ENCODE measurements around the gene LEPR. TPM values are rescaled to one million over a fixed set of nuclear protein-coding genes. Genes with fewer than 3 reads are reported as not detected.

Gene LEPR, protein sequence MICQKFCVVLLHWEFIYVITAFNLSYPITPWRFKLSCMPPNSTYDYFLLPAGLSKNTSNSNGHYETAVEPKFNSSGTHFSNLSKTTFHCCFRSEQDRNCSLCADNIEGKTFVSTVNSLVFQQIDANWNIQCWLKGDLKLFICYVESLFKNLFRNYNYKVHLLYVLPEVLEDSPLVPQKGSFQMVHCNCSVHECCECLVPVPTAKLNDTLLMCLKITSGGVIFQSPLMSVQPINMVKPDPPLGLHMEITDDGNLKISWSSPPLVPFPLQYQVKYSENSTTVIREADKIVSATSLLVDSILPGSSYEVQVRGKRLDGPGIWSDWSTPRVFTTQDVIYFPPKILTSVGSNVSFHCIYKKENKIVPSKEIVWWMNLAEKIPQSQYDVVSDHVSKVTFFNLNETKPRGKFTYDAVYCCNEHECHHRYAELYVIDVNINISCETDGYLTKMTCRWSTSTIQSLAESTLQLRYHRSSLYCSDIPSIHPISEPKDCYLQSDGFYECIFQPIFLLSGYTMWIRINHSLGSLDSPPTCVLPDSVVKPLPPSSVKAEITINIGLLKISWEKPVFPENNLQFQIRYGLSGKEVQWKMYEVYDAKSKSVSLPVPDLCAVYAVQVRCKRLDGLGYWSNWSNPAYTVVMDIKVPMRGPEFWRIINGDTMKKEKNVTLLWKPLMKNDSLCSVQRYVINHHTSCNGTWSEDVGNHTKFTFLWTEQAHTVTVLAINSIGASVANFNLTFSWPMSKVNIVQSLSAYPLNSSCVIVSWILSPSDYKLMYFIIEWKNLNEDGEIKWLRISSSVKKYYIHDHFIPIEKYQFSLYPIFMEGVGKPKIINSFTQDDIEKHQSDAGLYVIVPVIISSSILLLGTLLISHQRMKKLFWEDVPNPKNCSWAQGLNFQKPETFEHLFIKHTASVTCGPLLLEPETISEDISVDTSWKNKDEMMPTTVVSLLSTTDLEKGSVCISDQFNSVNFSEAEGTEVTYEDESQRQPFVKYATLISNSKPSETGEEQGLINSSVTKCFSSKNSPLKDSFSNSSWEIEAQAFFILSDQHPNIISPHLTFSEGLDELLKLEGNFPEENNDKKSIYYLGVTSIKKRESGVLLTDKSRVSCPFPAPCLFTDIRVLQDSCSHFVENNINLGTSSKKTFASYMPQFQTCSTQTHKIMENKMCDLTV
- total RNA-seq = 10 to 100 TPM; 10.5 to 36.5 (median 17.5) TPM

DNA sequence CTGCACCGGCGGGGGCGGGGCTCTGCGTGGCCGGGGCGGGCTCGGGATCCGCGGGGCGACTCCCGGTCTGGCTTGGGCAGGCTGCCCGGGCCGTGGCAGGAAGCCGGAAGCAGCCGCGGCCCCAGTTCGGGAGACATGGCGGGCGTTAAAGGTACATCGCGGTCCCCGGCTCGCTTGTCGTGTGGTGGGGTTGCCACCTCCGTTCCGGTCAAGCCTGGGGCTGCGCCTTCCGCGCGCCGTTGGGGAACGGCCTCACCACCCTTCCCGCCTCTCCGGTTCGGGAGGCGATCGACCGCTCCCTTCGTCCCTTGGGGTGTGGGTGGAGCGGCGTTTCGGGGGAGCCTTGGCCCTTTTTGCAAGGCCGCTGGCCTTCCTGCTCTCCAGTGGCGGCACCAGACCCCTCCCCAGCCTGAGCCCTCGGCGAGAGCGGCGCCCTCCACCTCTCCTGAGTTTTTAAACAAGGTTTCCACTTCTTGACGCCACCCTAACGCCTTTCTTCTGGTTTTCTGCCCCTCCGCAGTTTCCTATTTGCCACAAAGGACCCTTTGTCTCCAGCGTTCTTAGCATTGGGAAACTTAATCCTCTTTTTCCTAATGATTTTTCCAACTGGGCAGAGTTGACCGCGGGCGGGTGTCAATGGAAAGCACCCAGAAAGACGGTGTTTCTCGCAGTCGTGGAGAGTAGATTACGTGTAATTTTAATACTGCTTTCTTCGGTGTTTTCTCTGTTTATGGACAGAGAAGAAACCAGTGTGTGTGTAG, at the start of gene LEPR, which contains the start of gene LEPROT:
Gene LEPR, plus strand, starts transcription at position 79 of the 761 bp plus-strand sequence. CDS start 144,898 bp downstream, outside the sequence.
Gene LEPROT, plus strand, starts transcription at position 79 of the 761 bp plus-strand sequence. Its CDS starts 57 bp downstream, at position 136.
- TF ChIP-seq, protein P1, sequence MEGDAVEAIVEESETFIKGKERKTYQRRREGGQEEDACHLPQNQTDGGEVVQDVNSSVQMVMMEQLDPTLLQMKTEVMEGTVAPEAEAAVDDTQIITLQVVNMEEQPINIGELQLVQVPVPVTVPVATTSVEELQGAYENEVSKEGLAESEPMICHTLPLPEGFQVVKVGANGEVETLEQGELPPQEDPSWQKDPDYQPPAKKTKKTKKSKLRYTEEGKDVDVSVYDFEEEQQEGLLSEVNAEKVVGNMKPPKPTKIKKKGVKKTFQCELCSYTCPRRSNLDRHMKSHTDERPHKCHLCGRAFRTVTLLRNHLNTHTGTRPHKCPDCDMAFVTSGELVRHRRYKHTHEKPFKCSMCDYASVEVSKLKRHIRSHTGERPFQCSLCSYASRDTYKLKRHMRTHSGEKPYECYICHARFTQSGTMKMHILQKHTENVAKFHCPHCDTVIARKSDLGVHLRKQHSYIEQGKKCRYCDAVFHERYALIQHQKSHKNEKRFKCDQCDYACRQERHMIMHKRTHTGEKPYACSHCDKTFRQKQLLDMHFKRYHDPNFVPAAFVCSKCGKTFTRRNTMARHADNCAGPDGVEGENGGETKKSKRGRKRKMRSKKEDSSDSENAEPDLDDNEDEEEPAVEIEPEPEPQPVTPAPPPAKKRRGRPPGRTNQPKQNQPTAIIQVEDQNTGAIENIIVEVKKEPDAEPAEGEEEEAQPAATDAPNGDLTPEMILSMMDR (IDR thresholded peaks at IDR 0.05; ENCODE audit: low read depth) = no peak

DNA sequence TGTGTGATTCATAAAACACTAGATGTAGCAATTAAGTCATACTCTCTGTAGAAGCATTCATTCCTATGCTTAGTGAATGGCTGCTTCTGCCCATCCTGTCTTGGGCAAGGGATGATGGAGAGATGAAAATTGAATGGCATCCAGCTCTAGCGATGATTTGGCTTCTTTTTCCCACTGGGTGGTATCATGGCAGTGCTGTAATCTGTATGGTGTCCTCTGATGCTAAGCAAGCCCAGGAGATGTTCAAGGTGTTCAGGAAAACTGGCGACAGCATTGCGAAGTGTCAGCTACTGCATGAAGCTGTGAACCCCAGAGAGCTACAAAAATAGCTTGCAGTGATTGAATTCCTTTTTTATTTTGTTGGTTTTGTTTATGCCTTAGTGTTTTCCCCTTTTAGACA, 48.9 kb upstream of the LEPR start:
- TF ChIP-seq, protein P1 (IDR thresholded peaks at IDR 0.05; ENCODE audit: low read depth) = no peak

DNA sequence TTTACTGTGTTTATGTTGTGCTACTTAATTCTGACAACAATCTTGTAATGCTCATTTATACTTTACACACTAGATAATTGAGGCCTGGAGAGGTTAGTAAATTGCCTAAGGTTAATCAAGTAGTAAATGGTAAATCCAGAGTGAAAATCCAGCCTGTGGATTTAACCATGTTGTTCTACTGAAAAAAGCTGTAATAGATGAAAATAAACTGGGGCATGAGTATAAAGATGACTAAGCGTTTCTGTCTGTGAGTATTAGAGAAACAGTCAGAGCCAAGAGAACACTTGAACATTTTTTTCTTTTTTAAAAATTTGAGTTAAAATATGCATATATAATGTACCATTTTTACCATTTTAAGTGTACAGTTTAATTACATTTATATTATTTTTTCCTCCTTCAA, 47.9 kb upstream of the LEPR start:
- TF ChIP-seq, protein P1 (IDR thresholded peaks at IDR 0.05; ENCODE audit: low read depth) = no peak

DNA sequence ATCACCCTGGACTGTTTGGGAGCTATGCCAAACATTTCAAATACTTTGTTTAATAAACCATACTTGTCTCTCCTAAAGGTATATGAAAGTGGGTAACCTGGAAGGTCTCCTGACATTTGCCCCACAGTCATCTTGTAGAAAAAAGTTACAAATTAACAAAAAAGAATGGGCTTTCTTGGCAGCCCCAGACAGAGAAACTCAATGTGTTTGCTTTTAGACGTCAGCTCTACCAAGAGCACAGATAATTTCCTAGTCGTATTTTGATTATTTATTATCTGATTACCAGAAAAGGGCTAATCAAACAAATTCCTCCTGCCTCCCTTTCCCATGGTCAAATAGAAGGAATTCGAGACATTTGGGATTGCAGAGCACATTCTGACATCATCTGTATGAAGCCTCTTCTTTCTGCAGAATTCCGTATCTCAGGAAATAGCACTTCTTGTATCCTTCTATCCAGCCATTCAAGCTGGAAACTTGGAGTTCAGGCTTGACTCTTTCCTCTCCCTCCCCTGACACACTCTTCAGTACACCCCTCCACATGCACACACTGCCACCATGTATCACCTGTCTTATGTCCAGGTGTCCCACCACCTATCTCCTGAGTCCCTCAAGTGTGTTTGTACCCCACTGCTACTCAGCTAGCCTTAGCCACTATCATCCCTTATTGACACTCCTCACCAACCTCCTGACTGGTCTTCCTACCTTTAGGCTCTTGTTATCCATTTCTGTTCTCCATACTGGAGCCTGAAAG, 42.8 kb upstream of the LEPR start:
- TF ChIP-seq, protein P1 (IDR thresholded peaks at IDR 0.05; ENCODE audit: low read depth) = no peak

DNA sequence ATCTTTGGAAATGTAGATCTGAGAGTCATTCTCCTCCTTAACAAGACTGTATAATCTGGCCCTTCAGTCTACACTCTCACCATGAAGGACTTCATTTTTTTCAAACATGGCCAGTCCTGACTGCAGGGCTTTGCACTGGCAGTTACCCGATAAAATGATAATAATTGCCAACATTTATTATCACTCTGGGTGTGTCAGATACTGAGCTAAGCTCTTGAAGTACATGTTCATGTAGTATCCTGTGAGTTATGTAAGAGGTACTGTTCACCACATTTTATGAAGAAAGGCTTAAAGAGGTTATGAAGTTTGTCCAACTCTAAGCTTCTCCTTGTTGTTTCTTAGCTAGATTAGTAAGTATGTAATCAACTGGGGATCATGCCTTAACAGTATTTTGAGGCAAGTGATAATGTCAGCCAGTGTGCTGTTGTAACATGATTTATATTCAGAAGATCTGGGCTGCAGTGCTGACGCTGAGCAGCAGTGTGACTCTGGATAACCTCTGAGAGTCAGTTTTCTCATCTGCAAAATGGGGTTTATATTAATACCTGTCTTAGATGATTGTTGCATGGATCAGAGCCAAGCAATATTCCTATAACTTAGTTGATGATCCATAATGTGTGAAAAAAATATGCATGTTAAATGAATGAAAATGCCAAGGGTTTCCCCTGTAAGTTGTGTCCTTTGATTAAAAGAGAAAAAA, 42.1 kb upstream of the LEPR start:
- TF ChIP-seq, protein P1 (IDR thresholded peaks at IDR 0.05; ENCODE audit: low read depth) = no peak

DNA sequence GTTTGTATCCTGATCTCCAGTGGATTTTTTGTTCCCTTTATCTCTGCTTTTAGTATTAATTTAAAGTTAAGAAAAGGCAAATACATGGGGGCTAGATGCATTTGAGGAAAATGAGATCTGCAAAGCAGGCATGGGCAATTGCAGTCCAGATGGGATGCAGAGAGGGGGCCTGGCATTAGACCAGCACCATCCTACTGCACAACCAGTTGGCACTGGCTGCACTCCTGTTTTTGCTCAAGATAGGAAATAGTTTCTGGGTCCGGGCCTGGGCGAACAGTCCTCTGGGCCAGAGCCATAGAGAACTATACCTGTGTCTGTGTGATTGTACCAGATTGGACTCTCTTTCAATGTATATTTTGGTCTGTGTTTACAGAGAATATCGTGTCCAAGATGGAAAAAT, 34.0 kb upstream of the LEPR start:
- TF ChIP-seq, protein P1 (IDR thresholded peaks at IDR 0.05; ENCODE audit: low read depth) = no peak
